ENCODE measurements around the gene FAM136A.
A peak's percentile ranks its signal among the peaks of the same experiment; 100 is the strongest.
"Not testable (repeated sequence)": the region's sequence is repeated elsewhere in the genome, so short reads cannot be mapped to it uniquely, and the experiment has no call there.

FAM136A gene

GRCh38 chr2:70283500-70284191, 18.2 kb downstream of the FAM136A start:
- DNase-seq, result no peak

GRCh38 chr2:70282439-70282838, 19.4 kb downstream of the FAM136A start:
- DNase-seq, result no peak

GRCh38 chr2:70280242-70280798, 21.5 kb downstream of the FAM136A start:
- no peak for DNase-seq

GRCh38 chr2:70270323-70270722, 31.5 kb downstream of the FAM136A start:
- no peak for DNase-seq

GRCh38 chr2:70269422-70270302, 32.2 kb downstream of the FAM136A start:
- DNase-seq, result not testable (repeated sequence)

GRCh38 chr2:70266925-70267324, 34.9 kb downstream of the FAM136A start:
- DNase-seq, result not testable (repeated sequence)

- DNase-seq, result no peak
Observed at GRCh38 chr2:70261501-70261900, 40.4 kb downstream of the FAM136A start.

- DNase-seq, result no peak
Observed at GRCh38 chr2:70258532-70258875, 43.4 kb downstream of the FAM136A start.

GRCh38 chr2:70255637-70256314, 46.1 kb downstream of the FAM136A start:
- no peak for DNase-seq

GRCh38 chr2:70250434-70250833, 51.4 kb downstream of the FAM136A start:
- DNase-seq, result no peak

- peak; percentile 98 for DNase-seq
Observed at GRCh38 chr2:70248181-70248847, 53.6 kb downstream of the FAM136A start, which contains the start of gene TIA1. TIA1 (minus strand) TSS chr2:70248628; CDS start chr2:70248430, 198 bp downstream.

GRCh38 chr2:70247364-70248180, 54.3 kb downstream of the FAM136A start:
- peak; percentile 78 for DNase-seq

Measured in OCI-M1 (cell line).